Measurements from ENCODE around the gene CAV1.

CAV1 gene

DNA sequence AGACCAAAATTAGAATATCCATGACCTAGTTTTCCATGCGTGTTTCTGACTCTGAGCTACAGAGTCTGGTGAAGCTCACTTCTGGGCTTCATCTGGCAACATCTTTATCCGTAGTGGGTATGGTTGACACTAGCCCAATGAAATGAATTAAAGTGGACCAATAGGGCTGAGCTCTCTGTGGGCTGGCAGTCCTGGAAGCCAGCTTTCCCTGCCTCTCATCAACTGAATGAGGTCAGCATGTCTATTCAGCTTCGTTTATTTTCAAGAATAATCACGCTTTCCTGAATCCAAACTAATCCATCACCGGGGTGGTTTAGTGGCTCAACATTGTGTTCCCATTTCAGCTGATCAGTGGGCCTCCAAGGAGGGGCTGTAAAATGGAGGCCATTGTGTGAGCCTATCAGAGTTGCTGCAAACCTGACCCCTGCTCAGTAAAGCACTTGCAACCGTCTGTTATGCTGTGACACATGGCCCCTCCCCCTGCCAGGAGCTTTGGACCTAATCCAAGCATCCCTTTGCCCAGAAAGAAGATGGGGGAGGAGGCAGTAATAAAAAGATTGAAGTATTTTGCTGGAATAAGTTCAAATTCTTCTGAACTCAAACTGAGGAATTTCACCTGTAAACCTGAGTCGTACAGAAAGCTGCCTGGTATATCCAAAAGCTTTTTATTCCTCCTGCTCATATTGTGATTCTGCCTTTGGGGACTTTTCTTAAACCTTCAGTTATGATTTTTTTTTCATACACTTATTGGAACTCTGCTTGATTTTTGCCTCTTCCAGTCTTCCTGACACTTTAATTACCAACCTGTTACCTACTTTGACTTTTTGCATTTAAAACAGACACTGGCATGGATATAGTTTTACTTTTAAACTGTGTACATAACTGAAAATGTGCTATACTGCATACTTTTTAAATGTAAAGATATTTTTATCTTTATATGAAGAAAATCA, 35.5 kb downstream of the CAV1 start:
- DNase-seq = no peak

GRCh38 chr7:116561697-116562483, 37.1 kb downstream of the CAV1 start:
- no peak for DNase-seq

- no peak for DNase-seq
Observed at GRCh38 chr7:116562529-116563121, 37.8 kb downstream of the CAV1 start.

GRCh38 chr7:116565981-116566380, 41.1 kb downstream of the CAV1 start:
- no peak for DNase-seq

GRCh38 chr7:116566666-116567065, 41.8 kb downstream of the CAV1 start:
- no peak for DNase-seq

- no peak for DNase-seq
Observed at GRCh38 chr7:116569737-116570136, 44.9 kb downstream of the CAV1 start.

DNA sequence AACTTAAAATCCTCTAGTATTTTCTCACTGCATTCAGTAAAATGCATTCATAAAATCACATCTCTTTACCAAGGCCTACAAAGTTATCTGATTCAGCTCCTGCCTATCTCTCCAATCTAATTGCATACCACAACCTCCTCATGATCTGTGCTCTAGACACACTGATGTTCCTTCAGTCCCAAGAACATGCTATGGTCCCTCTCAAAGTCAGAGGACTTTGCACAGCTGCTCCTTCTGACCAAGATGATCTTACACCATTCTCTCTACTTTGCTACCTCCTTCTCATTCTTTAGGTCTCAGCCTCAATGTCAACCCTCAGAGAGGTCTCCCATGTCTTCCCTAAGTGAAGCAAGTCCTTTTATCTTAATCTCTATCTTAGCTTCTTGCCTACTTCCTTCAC, 45.5 kb downstream of the CAV1 start:
- DNase-seq = no peak

DNA sequence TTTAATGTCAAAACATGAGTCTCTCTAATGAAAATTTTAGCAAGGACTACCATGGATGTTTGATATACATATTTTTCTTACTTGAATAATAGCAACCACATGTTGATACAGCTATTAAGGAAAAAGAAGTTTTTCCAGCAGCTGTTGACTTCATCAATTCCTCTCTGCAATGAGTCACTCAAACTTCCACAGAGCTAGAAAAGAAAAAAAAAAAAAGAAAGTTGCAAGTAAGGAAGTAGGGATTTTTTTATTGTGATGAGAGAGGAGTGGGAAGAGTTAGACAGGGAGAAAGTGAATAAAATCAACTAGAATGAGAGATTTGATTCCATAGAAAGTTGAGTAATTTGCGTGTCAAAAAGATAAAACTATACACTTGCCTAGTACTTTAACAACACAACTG, 46.2 kb downstream of the CAV1 start:
- no peak for DNase-seq

- no peak for DNase-seq
Observed at GRCh38 chr7:116571552-116571951, 46.7 kb downstream of the CAV1 start.

- no peak for DNase-seq
Observed at GRCh38 chr7:116572036-116572435, 47.2 kb downstream of the CAV1 start.

DNA sequence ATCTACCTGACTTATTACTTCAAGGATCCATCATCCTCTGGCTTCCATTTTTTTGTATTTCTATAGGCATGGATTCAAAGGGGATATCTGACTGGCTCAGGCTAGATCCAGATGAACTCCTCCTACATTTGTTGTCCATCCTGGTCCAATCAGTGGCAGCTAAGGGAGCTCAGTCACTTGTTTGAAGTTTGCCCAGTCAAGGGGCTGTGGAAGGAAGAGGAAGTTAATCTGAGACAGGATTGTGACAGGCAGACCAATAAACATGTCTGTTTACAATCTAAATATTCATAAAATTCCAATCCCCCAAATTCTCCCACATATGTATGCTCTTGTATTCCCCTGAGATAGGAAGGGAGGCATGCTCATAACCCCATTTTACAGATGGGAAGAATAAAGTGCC, 48.7 kb downstream of the CAV1 start:
- DNase-seq = no peak

DNA sequence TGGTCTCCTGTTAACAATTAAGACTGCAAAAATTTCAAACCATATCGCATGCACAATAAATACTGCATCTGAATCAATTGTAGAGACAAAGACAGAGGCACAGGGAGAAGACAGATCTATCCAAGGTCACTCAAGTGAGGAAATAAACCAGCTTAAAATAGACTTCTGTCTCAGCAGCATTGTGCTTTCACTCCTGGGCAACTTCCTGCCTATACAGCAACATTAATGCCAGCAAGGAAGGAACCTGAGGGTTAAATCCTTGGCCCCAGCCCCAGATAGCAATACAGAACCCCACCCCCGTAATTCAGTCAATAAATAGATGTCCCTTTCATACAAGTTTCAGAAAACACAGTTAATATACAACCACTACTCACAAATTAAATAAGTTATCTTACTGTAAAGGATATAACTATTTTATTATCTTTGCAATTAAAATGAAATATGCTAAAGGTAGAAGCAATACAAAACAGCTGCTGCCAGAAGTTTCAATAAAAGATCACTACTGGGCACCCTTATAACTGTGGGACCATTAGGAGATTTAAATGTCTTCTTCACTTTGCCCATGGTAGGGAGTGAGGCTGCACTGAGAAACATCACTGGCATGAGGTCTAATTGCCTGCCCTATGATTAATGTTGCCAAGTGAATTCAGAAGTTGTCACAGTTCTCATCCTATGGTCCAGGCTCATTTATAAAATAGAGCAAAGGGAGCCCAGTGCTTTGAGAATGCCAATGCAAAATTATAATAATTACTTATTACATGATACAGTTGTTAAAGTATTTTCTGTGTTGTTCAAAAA, 49.4 kb downstream of the CAV1 start:
- DNase-seq = no peak

DNA sequence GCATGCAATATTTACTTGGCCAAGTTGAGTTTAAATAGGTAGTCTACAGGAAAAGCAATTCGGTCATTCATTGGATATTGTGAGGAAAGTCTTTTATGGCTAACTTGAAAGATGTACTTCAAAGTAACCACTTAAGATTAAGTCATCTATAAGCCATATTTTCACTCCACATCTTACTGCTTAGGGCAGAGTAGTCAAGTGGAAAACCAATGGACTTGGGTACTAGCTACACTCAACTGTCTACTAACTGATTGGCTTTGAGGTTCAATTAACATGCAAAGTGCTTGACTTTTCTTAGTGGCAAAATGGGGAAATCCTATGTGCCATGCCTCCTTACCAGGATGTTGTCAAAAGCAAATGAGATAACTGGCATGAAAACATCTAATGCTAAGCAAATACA, 51.0 kb downstream of the CAV1 start:
- DNase-seq = no peak

DNA sequence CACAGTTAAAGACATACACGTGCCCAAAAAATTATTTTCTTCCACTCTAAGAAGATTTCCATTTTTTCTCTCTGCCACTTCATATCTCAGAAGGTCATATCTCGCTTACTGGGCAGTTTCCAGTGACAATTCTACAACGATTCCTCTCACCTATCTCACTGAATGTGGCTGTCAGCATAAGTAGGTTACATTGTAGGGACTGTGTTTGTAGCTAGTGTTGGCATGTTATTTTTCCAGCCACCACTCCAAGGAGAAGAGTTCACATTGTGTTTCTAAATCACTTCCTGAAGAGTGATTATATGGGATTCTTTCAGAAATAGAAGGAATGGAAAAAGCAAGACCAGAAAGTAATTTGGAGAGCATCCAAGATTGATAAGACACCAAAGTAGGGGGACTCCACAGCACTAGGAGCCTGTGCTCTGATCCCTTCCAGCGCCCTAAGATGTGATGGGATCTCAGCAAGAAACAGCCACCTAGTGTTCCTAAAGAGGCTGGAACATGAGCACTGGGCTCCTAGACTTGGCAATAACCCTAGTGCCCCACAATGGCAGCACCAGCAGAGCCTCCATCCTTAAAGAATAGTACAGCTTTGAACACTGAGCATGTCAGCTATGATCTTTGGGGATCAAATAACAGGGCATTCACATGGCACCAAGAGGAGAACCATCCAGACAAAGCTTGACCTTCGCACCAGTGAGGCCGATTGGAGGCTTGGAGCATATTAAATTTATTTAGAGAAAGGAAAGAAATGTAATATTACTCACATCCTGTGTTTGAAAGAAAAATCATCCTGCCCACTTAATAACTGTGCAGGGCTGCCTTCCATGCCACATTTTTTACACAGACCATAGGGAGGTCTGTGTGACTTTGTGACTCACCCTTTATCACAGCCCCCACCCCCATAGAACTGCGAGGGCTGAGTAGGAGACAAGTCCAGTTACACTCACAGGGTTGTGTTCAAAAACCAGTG, 51.8 kb downstream of the CAV1 start:
- DNase-seq = no peak

- no peak for DNase-seq
Observed at GRCh38 chr7:116577320-116577871, 52.6 kb downstream of the CAV1 start.

- no peak for DNase-seq
Observed at GRCh38 chr7:116578526-116578925, 53.7 kb downstream of the CAV1 start.

DNA sequence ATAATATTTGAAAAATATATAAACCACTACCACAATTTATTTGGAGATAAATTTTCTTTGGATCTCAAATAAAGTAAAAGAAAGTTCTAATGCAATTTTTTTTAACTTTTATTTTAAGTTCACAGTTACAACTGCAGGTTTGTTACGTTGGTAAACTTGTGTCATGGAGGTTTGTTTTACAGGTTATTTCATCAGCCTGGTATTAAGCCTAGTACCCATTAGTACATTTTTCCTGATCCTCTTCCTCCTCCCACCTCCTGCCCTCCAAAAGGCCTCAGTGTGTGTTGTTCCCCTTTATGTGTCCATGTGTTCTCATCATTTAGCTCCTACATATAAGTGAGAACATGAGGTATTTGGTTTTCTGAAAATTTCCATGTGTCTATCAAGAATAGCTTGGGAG, 54.5 kb downstream of the CAV1 start:
- DNase-seq = no peak

GRCh38 chr7:116579835-116580234, 55.0 kb downstream of the CAV1 start:
- no peak for DNase-seq

- no peak for DNase-seq
Observed at GRCh38 chr7:116582164-116582732, 57.4 kb downstream of the CAV1 start.

- no peak for DNase-seq
Observed at GRCh38 chr7:116582806-116583444, 58.1 kb downstream of the CAV1 start.

Data from stimulated activated CD4-positive, alpha-beta T cell treated with anti-CD3 and anti-CD28 coated beads, Interleukin-4, amount 100 ng/mL, for 1 hour (primary cell).